H1 (cell line): ENCODE measurements around the gene SORCS3. TPM values are rescaled to one million over a fixed set of nuclear protein-coding genes. Genes with fewer than 3 reads are reported as not detected.

Source experiments
- CTCF ChIA-PET: fragments of 300-600 bp; sonication (Branson Sonifier 250); formaldehyde crosslinking; loops from one replicate; lab custom pipeline; 2021; ENCODE audit not compliant: partially characterized antibody; lab: Charles Lee
- POLR2A ChIA-PET: fragments of 300-600 bp; sonication (Branson Sonifier 250); formaldehyde crosslinking; loops from one replicate; lab custom pipeline; 2021; ENCODE audit warnings: inconsistent platforms; ENCODE audit not compliant: partially characterized antibody; lab: Charles Lee
- DNase-seq, 2 experiments: peaks; one replicate each; pipeline versions ENCODE4 v3.0.0 to v3.0.0-alpha.2; 2010 to 2022; ENCODE audit warnings: low spot score in 2 of 2, low read depth in 1 of 2, mixed read lengths in 1 of 2
- FAIRE-seq: peaks from 2 replicates; lab custom pipeline; 2011; peaks lifted over from hg19 to GRCh38; lab: Jason Lieb, UNC
- H2AFZ ChIP-seq: 2 replicates; pipeline ENCODE4 v1.8.1; 2012; ENCODE audit warnings: low read length, inconsistent platforms
- H2AK5ac ChIP-seq: 2 replicates; pipeline ENCODE4 v1.6.1; 2013; ENCODE audit warnings: low read depth, low read length
- H2BK120ac ChIP-seq: replicated peaks from 2 replicates; pipeline ENCODE3; 2013; ENCODE audit warnings: low read depth, low read length, inconsistent platforms
- H2BK12ac ChIP-seq: 2 replicates; pipeline ENCODE4 v1.6.1; 2013; ENCODE audit warnings: low read depth, low read length
- H2BK15ac ChIP-seq: 2 replicates; pipeline ENCODE4 v1.6.1; 2013; ENCODE audit warnings: low read length
- H2BK20ac ChIP-seq: 2 replicates; pipeline ENCODE4 v1.6.1; 2013; ENCODE audit warnings: low read length
- H2BK5ac ChIP-seq: 2 replicates; pipeline ENCODE4 v1.6.1; 2013; ENCODE audit warnings: low read depth, low read length
- H3K14ac ChIP-seq: 2 replicates; pipeline ENCODE4 v1.6.1; 2013; ENCODE audit warnings: inconsistent platforms; ENCODE audit not compliant: insufficient read length
- H3K18ac ChIP-seq: 2 replicates; pipeline ENCODE4 v1.6.1; 2013; ENCODE audit warnings: low read length; ENCODE audit errors: extremely low read depth
- H3K23ac ChIP-seq: 2 replicates; pipeline ENCODE4 v1.6.1; 2013; ENCODE audit warnings: inconsistent platforms; ENCODE audit not compliant: insufficient read length
- H3K23me2 ChIP-seq: 2 replicates; pipeline ENCODE4 v1.6.1; 2013; ENCODE audit warnings: low read depth, low read length
- H3K27ac ChIP-seq: 2 replicates; pipeline ENCODE4 v1.6.1; 2011; ENCODE audit warnings: low read depth, low read length, inconsistent platforms
- H3K27me3 ChIP-seq, 4 experiments: replicated peaks in 1 of 4; 1 replicate in 1 of 4; 2 replicates in 3 of 4; pipeline versions ENCODE4 v1.6.1 to v1.8.1; 2011 to 2013; ENCODE audit warnings: low read length in 3 of 4, mild to moderate bottlenecking in 3 of 4, inconsistent platforms in 2 of 4, mixed read lengths in 2 of 4, moderate library complexity in 1 of 4; ENCODE audit not compliant: control insufficient read depth in 3 of 4, insufficient read depth in 3 of 4; ENCODE audit errors: extremely low read depth in 1 of 4
- H3K36me3 ChIP-seq, 4 experiments: 2 replicates each; pipeline versions ENCODE4 v1.6.1 to v1.8.1; 2011 to 2013; ENCODE audit warnings: mild to moderate bottlenecking in 4 of 4, low read length in 3 of 4, moderate library complexity in 2 of 4, control low read depth in 1 of 4, inconsistent platforms in 1 of 4; ENCODE audit not compliant: insufficient read depth in 4 of 4, control insufficient read depth in 2 of 4
- H3K4ac ChIP-seq: replicated peaks from 2 replicates; pipeline ENCODE3; 2013; ENCODE audit warnings: low read length, low read depth, mixed read lengths, inconsistent platforms; ENCODE audit not compliant: insufficient read length
- H3K4me1 ChIP-seq, 4 experiments: replicated peaks in 1 of 4; 1 replicate in 1 of 4; 2 replicates in 3 of 4; pipeline versions ENCODE4 v1.6.1 to v1.8.1; 2011 to 2013; ENCODE audit warnings: low read length in 3 of 4, inconsistent platforms in 2 of 4, mixed read lengths in 1 of 4; ENCODE audit not compliant: insufficient read depth in 4 of 4, control insufficient read depth in 3 of 4
- H3K4me2 ChIP-seq, 2 experiments: 2 replicates each; pipeline versions ENCODE4 v1.6.1 to v1.8.1; 2011 to 2013; ENCODE audit warnings: low read depth in 2 of 2, low read length in 2 of 2, control low read depth in 1 of 2, inconsistent platforms in 1 of 2, mild to moderate bottlenecking in 1 of 2; ENCODE audit not compliant: insufficient read depth in 1 of 2
- H3K4me3 ChIP-seq, 4 experiments: fragments of 200-600, 300-600 bp in 1 of 4; sonication (generic), shearing (Covaris generic), sonication (Bioruptor Twin) in 1 of 4; 2 replicates each; pipeline versions ENCODE4 v1.5.1 to v1.8.1; 2011 to 2016; ENCODE audit warnings: low read length in 4 of 4, low read depth in 3 of 4, control low read depth in 2 of 4, inconsistent platforms in 2 of 4, mild to moderate bottlenecking in 2 of 4, mixed read lengths in 1 of 4, moderate library complexity in 1 of 4; ENCODE audit not compliant: insufficient read depth in 2 of 4; ENCODE audit errors: extremely low read depth in 1 of 4
- H3K56ac ChIP-seq: replicated peaks from 2 replicates; pipeline ENCODE3; 2013; ENCODE audit warnings: low read depth, mild to moderate bottlenecking, mixed read lengths, low read length, inconsistent platforms; ENCODE audit not compliant: insufficient read length
- H3K79me1 ChIP-seq: 2 replicates; pipeline ENCODE4 v1.6.1; 2013; ENCODE audit warnings: low read depth, low read length, control low read depth
- H3K79me2 ChIP-seq, 2 experiments: 2 replicates each; pipeline versions ENCODE4 v1.6.1 to v1.8.1; 2012 to 2013; ENCODE audit warnings: low read length in 2 of 2, mild to moderate bottlenecking in 2 of 2, inconsistent platforms in 1 of 2; ENCODE audit not compliant: insufficient read depth in 2 of 2, control insufficient read depth in 1 of 2
- H3K9ac ChIP-seq, 4 experiments: replicated peaks in 1 of 4; 1 replicate in 1 of 4; 2 replicates in 3 of 4; pipeline versions ENCODE4 v1.6.1 to v1.8.1; 2011 to 2013; ENCODE audit warnings: low read depth in 3 of 4, low read length in 3 of 4, control low read depth in 2 of 4, mild to moderate bottlenecking in 2 of 4, moderate library complexity in 2 of 4, inconsistent platforms in 1 of 4; ENCODE audit errors: extremely low read depth in 1 of 4
- H3K9me3 ChIP-seq, 2 experiments: 2 replicates each; pipeline versions ENCODE4 v1.6.1 to v1.8.1; 2012 to 2013; ENCODE audit warnings: mild to moderate bottlenecking in 2 of 2, moderate library complexity in 2 of 2, control low read depth in 1 of 2, inconsistent platforms in 1 of 2, low read depth in 1 of 2, low read length in 1 of 2, mixed read lengths in 1 of 2; ENCODE audit not compliant: insufficient read depth in 2 of 2
- H4K20me1 ChIP-seq, 2 experiments: replicated peaks in 1 of 2; 2 replicates each; pipeline versions ENCODE3 to v1.8.1; 2011 to 2013; ENCODE audit warnings: inconsistent platforms in 2 of 2, low read length in 2 of 2, mild to moderate bottlenecking in 1 of 2; ENCODE audit not compliant: insufficient read depth in 2 of 2, control insufficient read depth in 1 of 2
- H4K5ac ChIP-seq: 2 replicates; pipeline ENCODE4 v1.6.1; 2013; ENCODE audit warnings: low read length, low read depth, mixed read lengths, inconsistent platforms; ENCODE audit not compliant: insufficient read length
- H4K8ac ChIP-seq: 2 replicates; pipeline ENCODE4 v1.8.0; 2013; ENCODE audit warnings: mild to moderate bottlenecking, moderate library complexity, low read length, inconsistent platforms; ENCODE audit not compliant: insufficient read depth; ENCODE audit errors: extremely low read depth
- H4K91ac ChIP-seq: replicated peaks from 2 replicates; pipeline ENCODE3; 2013; ENCODE audit warnings: low read length, mixed read lengths, inconsistent platforms; ENCODE audit not compliant: insufficient read length
- BRCA1 ChIP-seq: IDR thresholded peaks from 2 replicates; pipeline ENCODE4 v1.6.1; 2012; ENCODE audit warnings: low read depth, low read length, improper control_type of control experiment
- EGR1 ChIP-seq: IDR thresholded peaks from 2 replicates; pipeline ENCODE4 v1.6.1; 2011; ENCODE audit warnings: low read depth, low read length, borderline replicate concordance
- EP300 ChIP-seq, 2 experiments: IDR thresholded peaks; 1 replicate in 1 of 2; 2 replicates in 1 of 2; pipeline ENCODE4 v1.6.1; 2011 to 2012; ENCODE audit warnings: low read depth in 2 of 2, low read length in 2 of 2, mild to moderate bottlenecking in 2 of 2, borderline replicate concordance in 1 of 2, inconsistent platforms in 1 of 2, moderate library complexity in 1 of 2
- FOSL1 ChIP-seq: IDR thresholded peaks from 2 replicates; pipeline ENCODE4 v1.6.1; 2011; ENCODE audit warnings: mild to moderate bottlenecking, low read depth, low read length, moderate library complexity; ENCODE audit not compliant: insufficient read depth
- KDM5A ChIP-seq: fragments of 200-600 bp; IDR thresholded peaks from 2 replicates; pipeline ENCODE4 v1.7.1; 2012; ENCODE audit warnings: mild to moderate bottlenecking, low read length, inconsistent platforms, mixed read lengths
- RBBP5 ChIP-seq: IDR thresholded peaks from 2 replicates; pipeline ENCODE4 v1.7.1; 2012; ENCODE audit warnings: low read depth, mild to moderate bottlenecking, inconsistent platforms, low read length, moderate library complexity, borderline replicate concordance
- SIX5 ChIP-seq: IDR thresholded peaks from 2 replicates; pipeline ENCODE4 v1.6.1; 2011; ENCODE audit warnings: mild to moderate bottlenecking, low read depth, low read length
- SP2 ChIP-seq: IDR thresholded peaks from 2 replicates; pipeline ENCODE4 v1.6.1; 2012; ENCODE audit warnings: mild to moderate bottlenecking, low read length, inconsistent platforms
- TAF1 ChIP-seq: IDR thresholded peaks from 2 replicates; pipeline ENCODE4 v1.6.1; 2011; ENCODE audit warnings: mild to moderate bottlenecking, low read depth, low read length
- WGBS, 2 experiments: shearing (Covaris generic) in 1 of 2; methylation state at CpG; one replicate each; pipeline versions ENCODE4 v1.1.6 to v1.1.7; 2013 to 2015; ENCODE audit warnings: low lambda C conversion rate in 2 of 2, mixed read lengths in 2 of 2, inconsistent platforms in 1 of 2, low coverage in 1 of 2, missing lambda C conversion rate in 1 of 2; ENCODE audit not compliant: insufficient replicate concordance in 2 of 2, insufficient coverage in 1 of 2, insufficient read length in 1 of 2; ENCODE audit errors: extremely low coverage in 1 of 2, missing lambda C conversion rate in 1 of 2; 5-methylcytosine and 5-hydroxymethylcytosine counted together
- polyA plus RNA-seq, 7 experiments: library from polyadenylated mRNA; depleted of rRNA in 3 of 7; stranded (reverse) in 5 of 7; unstranded in 2 of 7; fragments of >200 nt in 5 of 7; fragments of 200-250 nt in 2 of 7; gene quantifications; 1 replicate in 5 of 7; 2 replicates in 1 of 7; 4 replicates in 1 of 7; pipeline versions ENCODE4 v1.2.1 to v1.2.3, GENCODE V29; 2011 to 2013; ENCODE audit warnings: missing spikeins in 2 of 7, mixed read lengths in 2 of 7
- total RNA-seq: library from RNA; stranded (reverse); fragmentation: NEBNext Ultra II Directional; extraction: Animal tissue kit (Norgen Biotek cat#: 25700); gene quantifications from 2 replicates; pipeline ENCODE4 v1.2.1, GENCODE V29; 2021
- TF ChIP-seq, protein P1 (sequence below), 3 experiments: IDR thresholded peaks; 1 replicate in 2 of 3; 2 replicates in 1 of 3; pipeline versions ENCODE4 v1.5.1 to v1.6.1; 2011; ENCODE audit warnings: low read length in 3 of 3, mild to moderate bottlenecking in 3 of 3, inconsistent platforms in 2 of 3, low read depth in 1 of 3, moderate library complexity in 1 of 3; ENCODE audit not compliant: insufficient read depth in 1 of 3; ENCODE audit errors: control extremely low read depth in 1 of 3

SORCS3 gene
- total and polyA plus RNA-seq, 2 of the 8 experiments (the other 6 are each of a cell fraction or from before 2014, with no cell fraction given): 0.26 to 0.88 TPM

DNA sequence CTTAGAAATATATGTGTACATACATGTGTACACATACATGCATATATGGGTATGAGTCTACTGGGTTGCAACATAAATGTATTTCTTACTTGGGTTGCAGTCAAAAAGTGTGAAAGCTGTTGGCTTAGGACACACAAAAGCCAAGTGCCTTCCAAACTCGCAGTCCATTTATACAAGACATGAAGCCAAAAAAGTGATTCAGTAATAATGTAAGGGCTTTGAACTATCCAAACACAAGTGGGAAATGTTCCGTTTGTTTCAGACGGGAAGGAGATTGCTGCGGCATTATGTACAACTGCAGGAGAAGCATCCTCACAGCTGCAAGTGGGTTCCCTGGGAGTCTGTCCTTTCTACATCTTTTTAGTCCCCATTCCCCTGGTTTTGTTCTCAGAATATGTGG is 513.6 kb downstream of the SORCS3 start:
- H3K4me3 ChIP-seq: no peak overlapping the region
- no peak overlapping the region for H2BK20ac ChIP-seq
- H3K4me1 ChIP-seq: no peaks in the 10 kb centered on the region
- H2AK5ac ChIP-seq: no peak overlapping the region
- no peak overlapping the region for H3K9ac ChIP-seq
- H4K8ac ChIP-seq: no peak overlapping the region
- no peaks in the 10 kb centered on the region for H3K79me1 ChIP-seq
- DNase-seq (no peak), FAIRE-seq (no peak)
- H2BK120ac ChIP-seq: no peak overlapping the region
- no peaks in the 10 kb centered on the region for H3K36me3 ChIP-seq
- no peaks in the 10 kb centered on the region; the same call in 1 of the 2 replicates for H3K23me2 ChIP-seq
- H2AFZ ChIP-seq: no peak overlapping the region
- 96% methylated on average over 4 of the region's 4 CpGs; no CpG with 5 or more reads in 1 of the 2 experiments for WGBS, 2 experiments
- H4K91ac ChIP-seq: no peak overlapping the region
- no peak overlapping the region for H2BK5ac ChIP-seq
- ChIA-PET CTCF (interaction anchor here (1.7 kb wide), 1 partner anchor 16 kb away, joined by 3 read pairs; no protein-coding TSS in a partner anchor), POLR2A (no interaction called here)
- no peak overlapping the region for H3K56ac ChIP-seq
- no peaks in the 10 kb centered on the region for H3K9me3 ChIP-seq
- no peak overlapping the region for H3K14ac ChIP-seq
- no peak overlapping the region for H3K27ac ChIP-seq
- no peak overlapping the region for H3K18ac ChIP-seq
- H3K4ac ChIP-seq: no peak overlapping the region
- no peak overlapping the region for H3K23ac ChIP-seq
- H3K79me2 ChIP-seq: no peaks in the 10 kb centered on the region
- no peak overlapping the region for H4K5ac ChIP-seq
- TF ChIP-seq SIX5: no peak
- no peak for TF ChIP-seq BRCA1
- no peak for TF ChIP-seq TAF1
- TF ChIP-seq FOSL1: no peak
- no peak for TF ChIP-seq SP2
- TF ChIP-seq RBBP5: no peak
- TF ChIP-seq KDM5A: no peak
- TF ChIP-seq EGR1: no peak
- no peak for TF ChIP-seq EP300 (IDR thresholded peaks at IDR 0.05; ENCODE audit: borderline replicate concordance in 1 of 2, low read depth in 2 of 2, low read length in 2 of 2)
- TF ChIP-seq, protein P1, sequence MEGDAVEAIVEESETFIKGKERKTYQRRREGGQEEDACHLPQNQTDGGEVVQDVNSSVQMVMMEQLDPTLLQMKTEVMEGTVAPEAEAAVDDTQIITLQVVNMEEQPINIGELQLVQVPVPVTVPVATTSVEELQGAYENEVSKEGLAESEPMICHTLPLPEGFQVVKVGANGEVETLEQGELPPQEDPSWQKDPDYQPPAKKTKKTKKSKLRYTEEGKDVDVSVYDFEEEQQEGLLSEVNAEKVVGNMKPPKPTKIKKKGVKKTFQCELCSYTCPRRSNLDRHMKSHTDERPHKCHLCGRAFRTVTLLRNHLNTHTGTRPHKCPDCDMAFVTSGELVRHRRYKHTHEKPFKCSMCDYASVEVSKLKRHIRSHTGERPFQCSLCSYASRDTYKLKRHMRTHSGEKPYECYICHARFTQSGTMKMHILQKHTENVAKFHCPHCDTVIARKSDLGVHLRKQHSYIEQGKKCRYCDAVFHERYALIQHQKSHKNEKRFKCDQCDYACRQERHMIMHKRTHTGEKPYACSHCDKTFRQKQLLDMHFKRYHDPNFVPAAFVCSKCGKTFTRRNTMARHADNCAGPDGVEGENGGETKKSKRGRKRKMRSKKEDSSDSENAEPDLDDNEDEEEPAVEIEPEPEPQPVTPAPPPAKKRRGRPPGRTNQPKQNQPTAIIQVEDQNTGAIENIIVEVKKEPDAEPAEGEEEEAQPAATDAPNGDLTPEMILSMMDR (IDR thresholded peaks at IDR 0.05; ENCODE audit: control extremely low read depth in 1 of 3, insufficient read depth in 1 of 3, low read depth in 1 of 3, low read length in 3 of 3): no peak
- no peaks in the 10 kb centered on the region for H3K27me3 ChIP-seq
- no peak overlapping the region for H2BK15ac ChIP-seq
- H3K4me2 ChIP-seq: no peak overlapping the region
- H4K20me1 ChIP-seq: no peaks in the 10 kb centered on the region
- no peak overlapping the region for H2BK12ac ChIP-seq
